HG03558 (cell line): ENCODE measurements around the gene KLHL25.

Experiments used
- ATAC-seq: cut with Tn5 transposase; IDR thresholded peaks from one replicate; pipeline ENCODE4 v1.9.1; 2021; ENCODE audit warnings: moderate number of reproducible peaks; ENCODE audit not compliant: unreplicated experiment; ENCODE audit errors: extremely low read depth

KLHL25 gene

GRCh38 chr15:85778107-85778776 is 16.5 kb downstream of the KLHL25 start:
- ATAC-seq = no peak

- no peak for ATAC-seq
These were observed 17.2 kb downstream of the KLHL25 start for GRCh38 chr15:85777250-85778106.

- no peak for ATAC-seq
These were observed 20.8 kb downstream of the KLHL25 start for GRCh38 chr15:85773970-85774369.

- no peak for ATAC-seq
These were observed 21.5 kb downstream of the KLHL25 start for GRCh38 chr15:85773249-85773648.

GRCh38 chr15:85772668-85773067 is 22.1 kb downstream of the KLHL25 start:
- no peak for ATAC-seq

- ATAC-seq = no peak
These were observed 22.8 kb downstream of the KLHL25 start for GRCh38 chr15:85771781-85772445.

- ATAC-seq = no peak
These were observed 23.5 kb downstream of the KLHL25 start for GRCh38 chr15:85771271-85771670.

- no peak for ATAC-seq
These were observed 24.4 kb downstream of the KLHL25 start for GRCh38 chr15:85770096-85771041.

GRCh38 chr15:85769182-85769900 is 25.4 kb downstream of the KLHL25 start:
- no peak for ATAC-seq

GRCh38 chr15:85768595-85769168 is 26.0 kb downstream of the KLHL25 start:
- no peak for ATAC-seq

GRCh38 chr15:85767785-85768529 is 26.8 kb downstream of the KLHL25 start:
- ATAC-seq = no peak

GRCh38 chr15:85766001-85766831 is 28.5 kb downstream of the KLHL25 start:
- no peak for ATAC-seq

GRCh38 chr15:85764649-85765277 is 30.0 kb downstream of the KLHL25 start:
- no peak for ATAC-seq

GRCh38 chr15:85763673-85764633 is 30.8 kb downstream of the KLHL25 start:
- ATAC-seq = no peak

- ATAC-seq = no peak
These were observed 31.6 kb downstream of the KLHL25 start for GRCh38 chr15:85763157-85763556.

- no peak for ATAC-seq
These were observed 32.0 kb downstream of the KLHL25 start for GRCh38 chr15:85762756-85763127.
